Thyroid gland (tissue), 4 donors: ENCODE data around the gene TEKT1. TPM values are rescaled to one million over a fixed set of nuclear protein-coding genes. Genes with fewer than 3 reads are reported as not detected.

Experiments used
- DNase-seq, 2 donors: peaks; one replicate each; pipeline ENCODE4 v3.0.0-alpha.2; 2019
- H3K27ac ChIP-seq, 3 donors: fragments of 200-600 bp; sonication (generic); 1 replicate in 2 of 3; 2 replicates in 1 of 3; pipeline ENCODE4 v1.5.1; 2016 to 2019; ENCODE audit warnings: mild to moderate bottlenecking in 1 of 3, moderate library complexity in 1 of 3
- H3K27me3 ChIP-seq: fragments of 200-600 bp; sonication (generic); one replicate; pipeline ENCODE4 v1.5.1; 2019
- H3K36me3 ChIP-seq, 2 donors: fragments of 200-600 bp; sonication (generic); one replicate each; pipeline ENCODE4 v1.5.1; 2016 to 2019
- H3K4me1 ChIP-seq, 2 donors: fragments of 200-600 bp; sonication (generic); one replicate each; pipeline ENCODE4 v1.5.1; 2017 to 2019
- H3K4me3 ChIP-seq, 3 donors: fragments of 200-600 bp; sonication (generic); replicated peaks in 1 of 3; 1 replicate in 2 of 3; 2 replicates in 1 of 3; pipeline ENCODE4 v1.5.1; 2016; ENCODE audit warnings: mild to moderate bottlenecking in 1 of 3
- H3K9me3 ChIP-seq: fragments of 200-600 bp; sonication (generic); one replicate; pipeline ENCODE4 v1.5.1; 2017
- CTCF ChIP-seq, 6 experiments: fragments of 200-600 bp in 3 of 6; fragments of 450-650 bp in 3 of 6; sonication (generic) in 3 of 6; IDR thresholded peaks; one replicate each; pipeline ENCODE4 v1.5.1; 2016 to 2019; ENCODE audit warnings: antibody characterized with exemption in 6 of 6, mild to moderate bottlenecking in 2 of 6, inconsistent platforms in 1 of 6, moderate library complexity in 1 of 6
- POLR2A ChIP-seq, 2 donors: fragments of 450-650 bp; IDR thresholded peaks; one replicate each; pipeline ENCODE4 v1.6.1; 2017; ENCODE audit warnings: antibody characterized with exemption in 2 of 2, mild to moderate bottlenecking in 2 of 2, moderate library complexity in 1 of 2
- WGBS, 2 donors: methylation state at CpG; one replicate each; pipeline ENCODE4 v1.1.5; 2017; 5-methylcytosine and 5-hydroxymethylcytosine counted together
- intact Hi-C: fragments of 100-400 bp; cut with DNase I; formaldehyde crosslinking; loops from one replicate; pipeline ENCODE4 v1.15.1; 2023
- total RNA-seq, 4 donors: library from RNA; depleted of rRNA; stranded (reverse); fragments of >200 nt; gene quantifications; one replicate each; pipeline ENCODE4 v1.2.3, GENCODE V29; 2016

TEKT1 gene
- total RNA-seq, 4 donors from 2014 or later, result not detected

- Histone ChIP-seq H3K27ac (no peak overlapping the region), H3K4me3 (no peak overlapping the region)
Observed at GRCh38 chr17:6787081-6787693, 44.3 kb downstream of the TEKT1 start.

DNA sequence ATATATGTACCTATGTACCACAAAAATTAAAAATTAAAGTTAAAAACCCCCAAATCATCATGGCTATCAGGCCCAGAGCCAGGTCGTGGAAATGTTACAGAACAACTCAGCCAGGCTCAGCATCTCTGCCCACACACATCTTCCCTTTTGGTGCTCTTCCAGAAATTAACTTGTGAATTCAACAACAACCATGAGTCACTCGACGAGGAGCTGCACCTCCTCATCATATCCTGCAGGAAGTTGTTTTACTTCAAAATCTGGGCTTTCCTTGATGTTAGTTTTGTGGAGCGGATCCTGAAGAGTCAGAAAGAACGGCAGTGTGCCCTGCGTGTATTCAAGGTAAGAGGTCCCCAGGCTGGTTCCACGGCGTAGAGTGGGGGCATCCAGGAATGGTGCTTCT, 44.9 kb downstream of the TEKT1 start:
- Histone ChIP-seq H3K27ac (no peak overlapping the region), H3K4me3 (no peak overlapping the region), H3K9me3 (no peaks in the 10 kb centered on the region)

More at GRCh38 chr17:6787081-6787693, 44.3 kb downstream of the TEKT1 start:
- no peaks in the 10 kb centered on the region for H3K27me3 ChIP-seq
- 59 to 64% methylated on average over 10 of the region's 10 CpGs for WGBS, 2 donors
- TF ChIP-seq POLR2A (IDR thresholded peaks at IDR 0.05) (no peak), CTCF (IDR thresholded peaks at IDR 0.05) (no peak)
- no peak for DNase-seq
- intact Hi-C loops, result no loop called here
- no peaks in the 10 kb centered on the region for H3K36me3 ChIP-seq
- H3K4me1 ChIP-seq, result no peaks in the 10 kb centered on the region
- no peaks in the 10 kb centered on the region for H3K9me3 ChIP-seq

GRCh38 chr17:6782244-6782643, 49.3 kb downstream of the TEKT1 start:
- no peaks in the 10 kb centered on the region for H3K36me3 ChIP-seq
- no peak overlapping the region for H3K27ac ChIP-seq
- no peaks in the 10 kb centered on the region for H3K9me3 ChIP-seq
- H3K4me3 ChIP-seq, result no peak overlapping the region
- H3K4me1 ChIP-seq, result no peaks in the 10 kb centered on the region
- no peak for DNase-seq
- intact Hi-C loops, result no loop called here
- H3K27me3 ChIP-seq, result no peaks in the 10 kb centered on the region
- TF ChIP-seq CTCF (IDR thresholded peaks at IDR 0.05) (no peak), POLR2A (IDR thresholded peaks at IDR 0.05) (no peak)
- WGBS, 2 donors, result 89 to 91% methylated on average over 4 of the region's 4 CpGs

More for the DNA sequence above, 44.9 kb downstream of the TEKT1 start:
- H3K4me1 ChIP-seq, result no peaks in the 10 kb centered on the region
- no peak for DNase-seq
- no peaks in the 10 kb centered on the region for H3K36me3 ChIP-seq
- intact Hi-C loops, result no loop called here
- 38 to 44% methylated on average over 8 of the region's 8 CpGs for WGBS, 2 donors
- no peaks in the 10 kb centered on the region for H3K27me3 ChIP-seq
- no peak for TF ChIP-seq POLR2A (IDR thresholded peaks at IDR 0.05)

GRCh38 chr17:6780886-6781285, 50.6 kb downstream of the TEKT1 start:
- no peak for DNase-seq
- Histone ChIP-seq H3K4me3 (no peak overlapping the region), H3K27me3 (no peaks in the 10 kb centered on the region), H3K4me1 (peaks cover 0 to 4% of the 10 kb centered on the region in 2 donors), H3K27ac (no peak overlapping the region), H3K9me3 (no peaks in the 10 kb centered on the region), H3K36me3 (no peaks in the 10 kb centered on the region)
- TF ChIP-seq CTCF (IDR thresholded peaks at IDR 0.05), result no peak
- TF ChIP-seq POLR2A (IDR thresholded peaks at IDR 0.05), result no peak
- 61 to 74% methylated on average over 3 of the region's 3 CpGs for WGBS, 2 donors
- intact Hi-C loops, result no loop called here

DNA sequence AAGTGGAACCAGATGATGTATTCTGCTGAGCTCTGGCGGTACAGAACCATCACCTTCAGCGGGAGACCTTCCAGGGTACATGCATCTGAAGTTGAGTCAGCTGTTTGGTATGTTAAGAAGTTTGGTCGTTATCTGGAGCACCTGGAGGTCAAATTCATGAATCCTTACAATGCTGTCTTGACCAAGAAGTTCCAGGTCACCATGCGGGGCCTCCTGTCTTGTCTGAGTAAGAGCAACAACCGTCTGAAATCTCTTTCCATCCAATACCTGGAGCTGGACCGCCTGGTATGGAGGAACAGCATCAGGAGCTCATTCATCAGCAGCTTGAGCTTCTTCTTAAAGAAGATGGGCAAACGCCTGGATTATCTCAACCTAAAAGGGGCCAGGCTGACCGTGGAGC, 51.5 kb downstream of the TEKT1 start:
- no peak for DNase-seq
- intact Hi-C loops, result no loop called here

More for the DNA sequence above, 51.5 kb downstream of the TEKT1 start:
- Histone ChIP-seq H3K4me1 (peaks cover 0 to 5% of the 10 kb centered on the region in 2 donors), H3K27me3 (no peaks in the 10 kb centered on the region), H3K4me3 (no peak overlapping the region), H3K27ac (no peak overlapping the region), H3K9me3 (no peaks in the 10 kb centered on the region), H3K36me3 (no peaks in the 10 kb centered on the region)
- TF ChIP-seq CTCF (IDR thresholded peaks at IDR 0.05) (no peak), POLR2A (IDR thresholded peaks at IDR 0.05) (no peak)
- WGBS, 2 donors, result 77 to 78% methylated on average over 8 of the region's 8 CpGs
